Middle frontal gyrus (tissue), 1 donor: ENCODE data around the gene ERMARD.

Experiments
- DNase-seq: peaks from one replicate; pipeline ENCODE4 v3.0.0-alpha.2; 2015; ENCODE audit warnings: low spot score; ENCODE audit errors: extremely low spot score

ERMARD gene

DNA sequence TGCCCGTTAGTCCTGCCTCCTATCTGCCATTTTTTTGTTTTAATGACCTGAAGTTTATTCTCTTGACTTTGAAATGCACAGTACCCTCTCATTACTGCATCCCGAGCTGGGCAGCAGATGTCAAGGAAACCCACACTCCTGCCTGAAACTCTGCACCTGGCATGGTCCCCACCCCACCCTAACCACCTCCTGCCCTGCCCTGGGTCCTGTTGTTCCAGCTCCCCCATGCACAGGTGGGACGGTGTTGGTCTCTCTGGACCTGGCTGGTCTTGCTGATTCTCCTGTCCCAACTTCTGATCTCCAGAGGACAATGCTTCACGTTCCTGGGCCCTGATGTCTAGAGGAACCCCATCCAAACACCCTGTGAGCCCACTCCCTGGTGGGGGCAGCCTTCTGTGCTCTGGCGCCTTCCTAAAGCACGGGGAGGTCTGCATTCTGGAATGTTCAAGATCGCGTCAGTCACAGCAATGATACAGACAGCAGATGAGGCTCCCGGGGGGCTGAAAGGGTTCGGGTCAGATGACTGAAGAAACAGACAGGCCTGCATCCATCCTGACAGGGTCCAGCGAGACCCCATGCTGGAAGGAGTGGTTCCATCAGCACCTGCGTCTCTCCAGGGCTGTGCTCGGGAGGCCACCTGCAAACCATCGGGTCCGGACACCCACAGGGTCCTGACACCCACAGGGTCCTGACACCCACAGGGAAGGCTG is 73.6 kb downstream of the ERMARD start:
- no peak for DNase-seq

DNA sequence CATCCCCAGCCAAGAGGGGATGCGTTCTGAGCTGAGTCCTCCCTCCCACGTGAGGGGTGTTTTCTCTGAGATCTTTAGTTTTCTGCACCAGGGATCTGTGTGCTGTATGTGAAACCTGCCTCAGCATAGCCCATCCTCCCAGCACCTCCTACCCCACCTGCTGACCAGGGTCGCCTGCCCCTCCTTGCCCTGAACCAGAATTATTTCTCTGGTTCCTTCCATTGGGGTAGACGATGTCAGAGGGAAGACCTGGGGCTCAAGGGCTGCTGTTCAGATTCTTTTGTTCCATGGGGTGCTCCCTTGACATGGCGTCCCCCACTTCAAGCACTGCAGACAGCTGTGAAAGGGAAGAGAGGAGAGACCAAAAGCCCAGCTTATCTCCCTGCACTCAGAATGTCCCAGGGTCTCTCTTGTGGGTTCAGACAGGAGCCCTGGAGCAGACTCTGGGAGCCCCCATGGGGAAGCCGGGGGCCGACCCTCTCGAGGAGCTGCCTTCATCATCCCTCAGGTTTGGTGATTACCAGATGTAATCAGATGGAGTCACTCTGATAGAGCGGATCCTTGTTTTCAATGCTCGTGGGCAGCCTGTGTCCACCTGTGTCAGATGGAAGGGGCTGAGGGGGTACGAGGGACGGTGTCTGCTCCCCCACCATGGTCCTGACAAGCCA is 74.3 kb downstream of the ERMARD start:
- DNase-seq, result no peak

DNA sequence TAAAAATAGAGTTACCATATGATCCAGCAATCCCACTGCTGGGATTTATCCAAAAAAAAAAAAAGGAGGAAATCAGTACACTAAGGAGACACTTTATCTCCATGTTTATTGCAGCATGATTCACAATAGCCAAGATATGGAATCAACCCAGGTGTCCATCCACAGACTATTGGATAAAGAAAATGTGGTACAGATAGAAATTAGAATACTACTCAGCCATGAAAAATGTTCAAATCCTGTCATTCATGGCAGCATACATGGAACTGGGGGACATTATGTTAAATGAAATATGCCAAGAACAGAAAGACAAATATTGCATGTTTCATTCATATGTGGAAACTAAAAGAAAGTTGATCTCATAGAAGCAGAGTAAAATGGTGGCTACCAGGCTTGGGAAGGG is 75.3 kb downstream of the ERMARD start:
- DNase-seq, result no peak

DNA sequence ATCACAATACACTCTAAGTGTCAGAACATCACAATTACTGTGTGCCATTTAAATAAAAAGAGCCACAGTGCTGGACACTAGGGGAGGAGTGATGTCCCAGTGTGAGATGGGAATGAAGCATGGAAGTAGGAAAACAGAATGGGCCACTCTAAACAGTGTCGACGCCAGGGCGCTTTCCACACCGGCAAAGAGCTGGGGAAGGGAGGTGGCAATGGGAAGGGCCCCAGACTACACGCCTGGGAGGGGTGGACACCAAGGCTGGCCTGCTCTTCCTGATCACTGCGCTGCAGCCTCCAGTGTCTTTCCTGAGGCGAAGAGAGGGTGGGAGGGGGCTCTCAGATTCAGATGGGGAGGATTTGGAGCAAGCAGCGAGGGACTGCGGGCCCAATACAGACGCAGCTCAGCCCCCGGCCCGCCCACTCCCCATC is 75.9 kb downstream of the ERMARD start:
- DNase-seq, result no peak

DNA sequence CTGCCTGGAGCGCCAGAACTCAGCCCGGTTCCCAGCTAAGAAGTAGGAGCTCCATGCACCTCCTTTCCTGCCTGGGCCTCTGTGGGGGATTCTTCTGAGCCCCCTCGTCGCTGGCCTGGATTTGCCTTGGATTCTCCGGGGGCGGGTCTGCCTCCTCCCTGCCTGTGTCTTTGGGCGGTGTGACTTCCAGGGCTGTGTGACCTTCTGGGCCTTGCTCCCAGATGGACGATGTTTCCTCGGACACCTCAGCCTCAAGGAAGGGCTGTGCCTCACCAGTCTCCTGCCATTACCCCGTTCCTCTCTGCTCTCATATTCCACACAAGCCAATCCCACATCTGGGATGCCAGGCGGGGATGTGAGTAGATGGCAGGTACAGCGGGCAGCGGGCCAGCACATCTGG is 76.8 kb downstream of the ERMARD start:
- no peak for DNase-seq

DNA sequence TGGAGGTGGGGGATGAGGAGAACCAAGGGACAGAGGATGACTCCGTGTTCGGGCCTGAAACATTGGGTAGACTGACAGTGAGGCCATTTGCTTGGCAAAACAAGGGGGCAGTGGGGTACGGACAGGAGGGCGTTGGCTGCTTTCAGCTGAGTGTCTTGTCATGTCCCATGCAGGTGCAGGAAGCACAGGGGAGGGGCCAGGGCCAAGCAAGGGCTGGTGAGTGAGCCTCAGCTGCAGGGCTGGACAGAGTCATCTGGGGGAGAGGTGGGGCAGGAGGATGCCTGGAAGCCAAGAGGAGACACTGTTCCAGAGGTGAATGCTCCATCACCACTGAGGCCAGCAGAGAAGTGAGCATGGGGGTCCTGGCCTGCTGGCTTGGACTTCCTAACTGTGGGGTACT is 78.4 kb downstream of the ERMARD start:
- DNase-seq, result no peak

DNA sequence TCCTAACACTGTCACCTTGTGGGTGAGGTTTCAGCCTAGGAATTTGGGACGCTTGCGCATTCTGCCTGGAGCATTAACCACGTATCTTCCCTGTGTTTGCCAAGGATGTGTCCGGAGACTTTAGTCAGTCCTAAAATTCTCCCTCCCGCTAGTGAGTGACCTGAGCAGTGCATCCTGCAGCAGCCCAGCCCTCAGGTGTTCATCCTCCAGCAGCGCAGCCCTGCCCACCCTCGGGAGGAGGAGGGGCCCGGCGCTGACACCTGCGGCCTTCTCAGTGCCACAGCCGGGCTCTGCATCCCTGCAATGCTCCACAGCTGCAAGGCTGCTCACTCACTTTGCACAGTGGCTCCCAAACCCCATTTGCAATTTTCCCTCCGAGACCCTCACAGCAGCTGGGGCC is 79.5 kb downstream of the ERMARD start:
- no peak for DNase-seq
